ENCODE measurements around the gene PIGQ. TPM values are rescaled to one million over a fixed set of nuclear protein-coding genes. Genes with fewer than 3 reads are reported as not detected.

The PIGQ gene
- total RNA-seq, 1 experiment from 2014 or later = 7.7 TPM

DNA sequence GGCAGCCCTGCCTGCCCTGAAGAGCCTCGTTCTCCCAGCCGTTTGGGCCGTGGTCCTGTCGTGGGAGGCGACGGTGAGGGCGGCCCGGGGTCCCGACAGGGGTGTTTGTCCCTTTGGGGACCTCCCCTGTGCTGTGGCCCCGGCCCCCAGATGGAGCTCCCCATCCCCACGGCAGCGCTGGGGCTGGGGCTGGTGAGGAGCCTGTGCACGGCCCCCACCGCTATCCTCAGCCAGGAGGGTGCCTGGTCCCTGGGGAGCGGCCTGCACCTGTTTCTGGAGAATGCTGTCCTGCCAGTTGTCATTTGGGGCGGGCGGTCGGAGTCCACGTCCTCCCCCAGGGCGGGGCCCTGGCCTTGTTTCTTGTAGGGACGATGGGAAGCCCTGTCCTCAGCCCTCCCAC, 35.6 kb upstream of the PIGQ start:
- DNase-seq (ENCODE audit: low spot score) = no peak

GRCh38 chr16:534856-535445, 34.8 kb upstream of the PIGQ start:
- no peak for DNase-seq (ENCODE audit: low spot score)

- peak; percentile 60 for DNase-seq (ENCODE audit: low spot score)
Observed at GRCh38 chr16:535446-536405, 34.0 kb upstream of the PIGQ start.

DNA sequence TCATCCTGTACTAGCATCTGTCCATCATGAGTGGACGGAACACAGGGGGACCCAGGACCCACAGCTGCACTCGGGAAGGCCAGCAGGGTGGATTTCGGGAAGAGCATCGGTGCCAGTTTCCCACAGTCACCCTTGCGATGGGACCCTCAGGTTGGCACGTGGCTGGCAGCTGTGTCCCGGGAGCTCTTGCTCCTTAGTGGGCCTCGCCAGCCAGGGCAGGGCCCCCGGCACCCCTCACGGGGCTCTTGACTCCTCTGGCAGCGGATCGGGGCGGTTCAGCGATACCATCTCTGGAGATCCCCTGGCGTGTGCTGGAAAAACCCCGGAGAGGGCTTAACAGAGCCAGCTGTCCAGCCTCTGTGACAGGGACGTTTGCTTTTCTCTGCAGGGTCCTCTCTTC, 33.0 kb upstream of the PIGQ start:
- no peak for DNase-seq (ENCODE audit: low spot score)

DNA sequence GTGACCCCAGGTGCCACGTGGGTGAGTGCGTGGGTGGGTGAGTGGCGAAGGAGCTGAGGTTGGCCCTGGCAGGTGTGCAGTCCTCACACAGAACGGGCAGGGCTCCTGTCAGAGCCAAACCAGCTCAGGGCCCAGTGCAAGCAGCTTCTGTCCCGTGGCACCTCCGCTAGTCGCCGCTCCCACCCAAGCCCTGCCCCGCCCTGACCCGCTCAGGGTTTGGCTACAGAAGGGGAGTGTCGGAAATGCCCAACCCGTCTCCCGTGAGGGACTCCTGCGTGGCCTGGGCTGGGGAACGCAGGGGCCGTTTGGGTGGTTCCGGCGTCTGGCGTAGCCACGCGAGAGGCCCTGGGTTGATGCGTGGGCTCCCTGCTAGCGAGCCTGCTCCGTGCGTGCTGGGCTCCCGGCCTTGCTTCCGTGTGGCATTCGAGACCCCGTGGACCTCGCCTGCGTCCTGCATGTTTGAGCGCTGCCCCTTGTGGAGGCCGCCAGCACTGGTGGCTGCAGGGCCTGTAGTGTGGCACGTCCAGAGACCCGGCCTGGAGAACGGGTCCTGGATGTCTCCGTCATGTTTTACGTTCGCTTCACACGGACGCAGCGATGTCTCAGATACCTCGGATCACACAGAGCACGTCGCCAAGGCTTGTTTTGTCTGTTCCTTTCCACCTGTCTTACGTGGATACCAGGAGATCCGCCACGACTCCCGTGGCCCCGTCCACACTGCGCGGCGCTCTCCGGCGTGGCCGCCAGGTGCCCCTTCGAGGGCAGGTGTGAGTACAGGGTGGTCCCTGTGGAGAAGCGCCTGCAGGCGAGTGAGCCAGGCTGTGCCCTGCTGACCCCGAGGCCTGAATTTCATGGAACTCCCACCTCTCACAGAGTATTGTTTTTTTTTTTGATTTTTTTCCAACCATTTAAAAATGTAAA, 32.1 kb upstream of the PIGQ start:
- DNase-seq (ENCODE audit: low spot score) = no peak

DNA sequence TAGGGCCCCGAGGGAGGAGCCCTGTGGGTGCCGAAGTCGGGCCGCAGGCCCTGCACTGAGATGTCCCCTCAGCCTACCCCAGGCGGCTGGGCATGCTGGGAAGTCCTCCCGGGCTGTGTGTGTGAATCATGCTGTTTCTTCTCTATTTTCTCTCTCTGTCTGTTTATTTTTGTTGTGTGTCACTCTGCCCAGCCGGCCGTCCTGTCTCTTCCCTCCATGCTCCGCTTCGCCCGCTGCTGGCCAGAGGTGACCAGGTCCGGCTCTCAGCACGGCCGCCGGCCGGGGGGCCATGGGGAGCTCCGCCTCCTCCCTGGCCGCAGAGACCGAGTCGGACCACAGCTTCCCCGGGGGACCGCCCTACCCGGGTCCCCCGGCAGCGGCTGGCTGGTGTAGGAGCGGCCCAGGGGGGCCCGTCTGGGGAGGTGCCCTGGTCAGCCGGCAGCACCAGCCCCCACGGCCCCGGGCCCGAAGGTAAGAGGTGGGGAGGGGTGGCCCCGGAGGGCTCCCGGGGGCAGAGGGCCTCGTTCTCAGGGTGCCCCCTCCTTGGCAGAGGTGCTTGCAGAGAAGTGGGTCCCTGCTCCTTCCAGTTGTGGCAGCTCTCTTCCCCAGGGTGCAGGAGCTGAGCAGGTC, 29.8 kb upstream of the PIGQ start:
- DNase-seq (ENCODE audit: low spot score) = no peak

GRCh38 chr16:540645-541340, 29.0 kb upstream of the PIGQ start:
- DNase-seq (ENCODE audit: low spot score) = no peak

DNA sequence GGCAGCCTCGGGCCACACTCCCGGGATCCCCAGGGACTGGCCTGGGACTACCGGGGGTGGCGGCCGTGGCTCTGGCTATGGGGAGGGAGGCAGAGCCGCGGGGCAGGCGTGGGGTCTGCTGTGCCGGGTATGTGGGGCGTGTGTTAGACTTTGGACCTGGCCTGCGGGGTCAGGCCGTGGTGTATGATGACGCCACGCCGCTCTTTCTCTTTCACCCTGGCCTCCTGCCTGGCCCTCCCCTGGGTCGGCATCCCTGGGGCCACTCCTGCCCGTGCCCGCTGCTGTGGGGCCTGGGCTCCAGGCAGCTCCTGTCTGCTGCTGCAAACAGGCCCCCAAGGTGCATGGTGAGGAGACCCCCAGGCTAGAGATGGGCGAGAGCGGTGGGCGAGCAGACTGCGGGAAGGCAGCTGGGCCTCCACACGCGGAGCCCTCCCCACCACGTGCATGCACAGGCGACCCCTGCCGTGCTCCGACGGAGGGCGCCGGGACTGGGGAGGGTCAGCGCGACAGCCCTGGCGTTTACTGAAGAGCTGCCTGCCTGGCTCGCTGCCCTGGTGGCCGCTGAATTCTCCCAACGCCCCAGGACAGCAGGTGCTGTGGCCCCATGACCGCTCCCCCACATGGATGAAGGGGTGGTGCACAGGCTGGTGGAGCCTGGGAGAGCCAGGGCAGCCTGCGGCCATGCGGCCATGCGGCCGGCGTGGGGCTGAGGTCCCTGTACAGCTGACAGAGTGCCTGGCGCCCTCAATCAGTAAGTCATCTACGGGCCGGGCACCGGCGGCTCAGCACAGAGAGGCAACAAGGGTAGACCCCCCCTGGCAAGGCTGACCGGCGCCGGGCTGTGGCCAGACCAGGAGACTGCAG, 26.2 kb upstream of the PIGQ start:
- no peak for DNase-seq (ENCODE audit: low spot score)

- DNase-seq (ENCODE audit: low spot score) = no peak
Observed at GRCh38 chr16:544517-544916, 25.3 kb upstream of the PIGQ start.

GRCh38 chr16:546909-547770, 22.6 kb upstream of the PIGQ start:
- DNase-seq (ENCODE audit: low spot score) = no peak

DNA sequence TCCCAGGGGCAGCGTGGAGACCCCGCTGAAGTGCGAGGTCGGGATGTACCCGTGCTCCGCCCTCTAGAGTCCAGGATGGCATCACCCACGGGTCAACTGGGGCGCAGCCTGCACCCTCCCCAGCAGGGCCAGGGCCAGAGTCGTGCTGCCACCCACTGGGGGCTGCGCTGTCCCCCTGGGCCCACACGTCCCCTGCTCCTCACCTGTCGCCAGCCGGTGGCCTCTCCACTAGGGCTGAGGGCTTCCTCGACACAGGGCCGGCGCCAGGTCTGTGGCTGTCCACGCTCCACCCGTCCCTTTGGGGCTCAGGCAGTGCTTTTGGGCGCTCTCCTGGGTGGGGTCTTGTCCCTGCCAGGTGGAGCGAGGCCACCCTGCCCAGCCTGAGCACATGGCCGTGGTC, 21.2 kb upstream of the PIGQ start:
- no peak for DNase-seq (ENCODE audit: low spot score)

GRCh38 chr16:549544-550263, 20.1 kb upstream of the PIGQ start:
- no peak for DNase-seq (ENCODE audit: low spot score)

- DNase-seq (ENCODE audit: low spot score) = no peak
Observed at GRCh38 chr16:551210-551609, 18.6 kb upstream of the PIGQ start.

DNA sequence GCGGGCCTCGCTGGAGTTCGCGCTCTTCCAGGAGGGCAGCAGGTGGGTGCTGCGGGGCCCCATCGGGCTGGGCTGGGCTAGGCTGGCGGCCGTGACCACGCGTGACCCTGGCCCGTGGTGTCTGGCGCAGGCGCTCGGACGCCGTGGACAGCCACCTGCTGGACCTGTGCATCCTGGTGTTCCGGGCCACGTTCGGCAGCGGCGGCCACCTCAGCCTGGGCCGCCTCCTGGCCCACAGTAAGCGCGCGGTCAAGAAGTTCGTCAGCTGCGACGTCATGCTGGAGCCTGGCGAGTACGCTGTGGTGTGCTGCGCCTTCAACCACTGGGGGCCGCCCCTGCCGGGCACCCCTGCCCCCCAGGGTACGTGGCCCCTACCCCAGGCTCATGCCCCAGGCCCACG, 17.6 kb upstream of the PIGQ start:
- no peak for DNase-seq (ENCODE audit: low spot score)

- no peak for DNase-seq (ENCODE audit: low spot score)
Observed at GRCh38 chr16:553601-554296, 16.0 kb upstream of the PIGQ start.

GRCh38 chr16:554297-554621, 15.5 kb upstream of the PIGQ start:
- DNase-seq (ENCODE audit: low spot score) = no peak

GRCh38 chr16:554640-555365, 15.0 kb upstream of the PIGQ start:
- no peak for DNase-seq (ENCODE audit: low spot score)

All from H4 (cell line).